ENCODE measurements around the gene CELA2A.
"Not testable (repeated sequence)": the region's sequence is repeated elsewhere in the genome, so short reads cannot be mapped to it uniquely, and the experiment has no call there.

The CELA2A gene

DNA sequence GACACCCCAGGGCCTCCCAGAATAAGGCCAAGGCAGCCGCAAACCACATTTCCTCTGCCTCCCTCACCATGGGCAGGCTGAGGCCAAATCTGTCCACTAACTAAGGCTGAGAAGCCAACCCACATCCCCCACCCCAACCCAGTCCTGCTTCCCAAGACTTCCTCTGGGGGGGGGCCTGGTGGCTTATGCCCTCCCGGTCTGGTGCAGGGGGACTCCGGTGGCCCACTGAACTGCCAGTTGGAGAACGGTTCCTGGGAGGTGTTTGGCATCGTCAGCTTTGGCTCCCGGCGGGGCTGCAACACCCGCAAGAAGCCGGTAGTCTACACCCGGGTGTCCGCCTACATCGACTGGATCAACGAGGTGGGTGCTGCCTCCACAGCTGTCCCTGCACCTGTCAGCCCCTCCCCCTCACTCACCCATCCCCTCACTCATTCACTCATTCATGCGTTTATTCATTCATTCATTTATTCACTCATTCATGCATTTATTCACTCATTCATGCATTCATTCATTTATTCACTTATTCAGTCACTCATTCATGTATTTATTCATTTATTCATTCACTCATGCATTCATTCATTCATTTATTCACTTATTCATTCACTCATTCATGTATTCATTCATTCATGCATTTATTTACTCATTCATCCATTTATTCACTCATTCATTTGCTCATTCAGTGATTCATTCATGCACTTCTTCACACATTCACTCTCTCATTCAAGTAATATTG, 11.0 kb upstream of the CELA2A start:
- no peak for DNase-seq

DNA sequence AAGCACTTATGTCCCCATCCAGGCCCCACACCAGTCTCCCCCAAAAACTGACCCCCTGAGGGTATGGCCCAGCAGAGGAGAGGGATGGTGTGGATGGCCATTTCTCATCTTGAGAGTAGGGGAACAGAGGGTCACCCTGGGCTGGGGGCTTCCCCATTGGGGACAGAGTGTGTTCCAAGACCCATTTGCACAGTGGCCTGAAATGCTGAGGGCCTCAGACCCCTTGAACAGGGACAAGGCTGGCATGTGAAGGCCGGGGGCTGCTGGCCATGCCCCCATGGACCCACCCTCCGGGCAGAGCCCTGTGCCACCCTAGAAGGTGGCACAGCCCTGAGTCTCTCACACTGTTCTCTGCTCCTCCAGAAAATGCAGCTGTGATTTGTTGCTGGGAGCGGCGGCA, 10.3 kb upstream of the CELA2A start:
- no peak for DNase-seq

DNA sequence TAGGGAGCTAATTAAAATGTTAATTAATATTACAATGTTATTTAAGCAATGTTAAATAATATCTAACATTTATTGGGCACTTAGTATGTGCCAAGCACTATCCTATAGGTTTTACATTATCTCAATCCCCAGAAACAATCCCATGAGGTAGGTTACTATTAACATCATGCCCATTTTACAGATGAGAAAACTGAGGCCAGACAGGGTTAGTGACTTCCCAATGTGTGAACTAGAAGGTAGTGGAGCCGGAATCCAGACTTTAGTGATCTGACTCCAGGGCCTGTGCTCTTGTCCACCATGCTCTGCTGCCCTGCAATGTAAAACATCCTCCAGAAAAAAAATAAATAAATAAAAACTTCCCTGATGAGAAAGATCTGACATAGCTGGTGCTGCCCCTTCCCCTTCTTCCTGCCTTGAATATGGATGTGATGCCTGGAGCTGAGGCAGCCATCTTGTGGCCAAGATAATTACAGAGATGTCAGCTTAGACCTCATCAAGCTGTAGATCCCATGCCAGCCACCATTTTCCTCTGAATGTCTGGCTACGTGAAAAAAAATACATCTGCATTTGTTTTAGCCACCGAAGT, 7.6 kb upstream of the CELA2A start:
- no peak for DNase-seq

DNA sequence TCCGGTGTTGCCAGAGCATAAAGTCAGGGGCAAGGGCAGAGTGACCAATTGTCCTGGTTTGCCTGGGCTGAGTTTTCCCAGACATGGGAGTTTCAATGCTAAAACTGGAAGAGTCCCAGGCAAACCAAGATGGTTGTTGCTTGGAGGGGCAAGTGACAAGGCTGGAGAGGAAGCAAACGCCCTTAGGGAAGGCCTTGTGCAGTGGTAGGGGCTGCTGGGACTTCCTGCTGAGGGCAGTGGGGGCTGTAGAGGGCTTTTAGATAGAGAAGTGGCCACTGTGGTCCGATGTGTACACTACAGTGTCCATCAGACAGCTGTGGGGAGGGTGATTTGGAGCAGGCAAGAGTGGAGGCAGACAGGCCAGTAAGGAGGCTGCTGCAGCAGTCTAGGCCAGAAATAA, 7.0 kb upstream of the CELA2A start:
- no peak for DNase-seq

DNA sequence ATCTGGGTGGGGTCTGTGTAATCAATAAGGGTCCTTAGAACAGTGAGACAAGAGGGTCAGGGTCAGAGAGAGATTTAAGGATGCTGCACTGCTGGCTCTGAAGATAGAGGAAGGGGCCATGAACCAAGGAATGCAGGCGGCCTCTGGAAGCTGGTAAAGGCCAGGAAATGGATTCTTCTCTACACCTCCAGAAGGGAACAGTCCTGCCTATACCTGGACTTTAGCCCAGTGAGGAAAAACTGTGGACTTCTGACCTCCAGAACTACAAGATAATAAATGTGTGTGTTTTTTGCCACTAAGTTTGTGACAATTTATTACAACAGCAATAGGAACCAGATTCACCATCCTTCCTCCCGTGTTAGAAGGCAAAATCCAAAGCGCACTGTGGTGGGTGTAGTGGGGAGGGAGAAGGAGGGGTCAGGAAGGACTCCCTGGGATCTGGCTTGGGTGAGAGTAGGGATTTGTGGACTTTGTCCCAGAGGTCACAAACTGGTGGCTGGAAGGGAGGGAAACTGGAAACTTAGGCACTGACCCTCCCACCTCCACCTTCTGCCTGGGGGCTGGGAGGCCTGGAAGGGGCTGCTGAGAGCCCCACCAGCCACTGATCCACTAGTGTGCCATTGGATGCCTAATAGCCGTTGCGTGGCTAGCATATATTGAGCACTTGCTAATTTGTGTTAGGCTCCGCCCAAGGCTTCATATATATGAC, 5.4 kb upstream of the CELA2A start:
- no peak for DNase-seq

DNA sequence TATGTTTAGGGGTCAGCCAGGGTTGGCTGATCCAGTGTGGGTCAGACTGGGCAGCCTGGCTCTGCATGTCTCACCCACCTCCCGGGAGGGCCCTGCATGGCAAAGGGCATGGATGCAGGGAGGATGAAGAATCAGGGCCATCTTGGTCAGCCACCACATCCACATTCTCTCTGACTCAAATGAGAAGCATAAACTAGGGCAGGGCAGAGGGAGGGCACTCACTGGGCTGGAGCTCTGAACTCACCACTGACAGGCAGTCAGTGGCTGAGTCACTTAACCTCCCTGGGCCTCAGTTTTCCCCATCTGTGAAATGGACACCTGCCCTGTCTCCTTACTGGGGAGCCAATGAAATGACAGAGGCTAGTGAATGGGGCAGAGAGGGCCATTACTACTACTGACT, 4.3 kb upstream of the CELA2A start:
- no peak for DNase-seq

DNA sequence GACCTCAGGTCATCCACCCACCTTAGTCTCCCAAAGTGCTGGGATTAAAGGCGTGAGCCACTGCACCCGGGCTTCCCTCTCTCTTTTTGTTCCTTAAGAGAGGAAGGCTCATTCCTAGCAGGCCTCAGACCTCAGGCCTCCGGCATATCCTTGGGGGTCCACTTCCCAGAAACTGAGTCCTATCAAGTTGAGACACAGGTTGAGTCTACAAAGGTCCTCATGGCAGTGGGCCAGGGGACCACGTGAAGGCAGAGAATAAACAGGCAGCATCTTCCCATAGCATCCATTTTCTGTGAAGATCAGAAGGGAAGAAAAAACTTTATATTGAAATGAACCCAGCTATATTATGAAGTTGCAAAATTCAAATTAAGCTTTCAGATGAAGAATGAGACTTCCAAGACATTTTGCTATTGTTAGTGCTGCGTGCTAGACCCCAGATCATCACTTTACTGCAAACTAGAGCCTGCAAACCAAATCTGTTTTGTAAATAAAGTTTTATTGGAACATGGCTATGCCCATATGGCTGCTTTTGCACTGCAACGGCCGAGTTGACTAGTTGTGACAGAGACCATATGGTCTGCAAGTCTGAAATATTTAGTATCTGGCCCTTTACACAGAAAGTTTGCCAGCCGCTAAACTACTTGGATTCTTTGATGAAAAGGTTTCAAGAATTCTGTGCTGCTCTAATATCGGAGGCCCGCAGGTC, 3.5 kb upstream of the CELA2A start:
- no peak for DNase-seq

DNA sequence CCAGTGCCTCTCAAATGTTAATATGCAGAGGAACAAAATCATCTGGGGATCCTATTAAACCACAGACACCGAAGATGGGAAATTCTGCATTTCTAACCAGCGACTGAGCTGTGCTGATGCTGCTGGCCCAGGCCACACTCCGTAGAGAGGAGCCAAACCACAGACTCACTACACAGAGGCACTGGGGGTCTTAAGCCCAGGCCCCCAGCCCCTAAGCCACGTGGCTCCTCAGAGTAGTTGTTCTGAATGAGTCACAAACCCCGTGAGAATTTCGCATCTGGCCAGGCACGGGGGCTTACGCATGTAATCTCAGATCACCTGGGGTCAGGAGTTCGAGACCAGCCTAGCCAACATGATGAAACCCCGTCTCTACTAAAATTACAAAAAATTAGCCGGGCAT, 2.8 kb upstream of the CELA2A start:
- no peak for DNase-seq

DNA sequence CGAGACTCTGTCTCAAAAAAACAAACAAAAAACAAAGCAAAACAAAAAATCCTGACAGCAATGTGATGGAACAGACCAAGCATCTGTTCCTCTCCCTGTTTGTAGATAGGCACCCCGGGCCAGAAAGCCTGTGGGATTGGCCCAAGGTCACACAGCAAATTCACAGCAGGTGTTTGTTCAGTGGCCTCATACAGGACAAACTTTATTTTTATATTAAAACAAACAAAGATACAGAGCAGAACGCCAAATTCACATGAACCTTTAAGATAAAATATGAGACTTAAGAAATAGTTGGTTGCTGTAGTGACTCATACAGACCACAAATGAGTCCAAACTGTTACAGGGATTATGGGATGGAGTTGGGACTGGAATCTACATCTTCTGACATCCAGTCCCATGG, 2.3 kb upstream of the CELA2A start:
- DNase-seq = no peak

DNA sequence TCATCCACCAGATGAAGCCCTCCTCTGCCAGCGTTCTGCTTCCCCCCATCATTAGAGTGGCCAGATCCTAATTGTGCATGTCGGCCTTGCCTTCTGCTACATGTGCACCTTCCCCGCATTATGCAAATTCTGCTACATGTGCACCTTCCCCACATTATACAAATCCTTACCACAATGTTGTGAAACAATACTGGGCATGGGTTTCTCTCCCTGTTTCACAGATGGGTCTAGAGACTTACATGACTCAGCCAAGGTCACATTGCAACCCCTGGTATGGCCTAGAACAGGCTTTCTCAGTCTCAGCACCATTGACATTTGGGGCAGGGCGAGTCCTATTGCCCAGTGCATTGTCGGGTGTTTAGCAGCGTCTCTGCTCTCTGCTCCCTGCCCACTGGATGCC, 1.0 kb upstream of the CELA2A start:
- DNase-seq = no peak

DNA sequence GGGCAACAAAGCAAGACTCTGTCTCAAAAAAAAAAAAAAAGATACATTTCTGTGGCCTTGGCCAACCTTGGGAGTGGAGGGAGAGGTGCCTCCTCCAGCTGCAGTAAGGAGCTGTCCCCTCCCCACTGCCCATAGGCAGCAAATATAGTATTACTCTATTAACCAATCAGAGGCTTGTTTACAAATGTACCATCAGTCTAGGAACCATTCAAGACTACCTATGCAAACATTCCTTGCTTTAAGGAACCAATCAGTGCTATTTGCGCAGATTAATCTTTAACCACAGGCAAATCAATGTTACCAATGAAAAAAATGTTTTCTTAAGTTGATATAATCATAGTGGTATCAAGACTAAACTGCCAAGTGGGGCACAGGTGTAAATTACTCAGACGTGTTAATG, 1.1 kb downstream of the CELA2A start:
- no peak for DNase-seq

DNA sequence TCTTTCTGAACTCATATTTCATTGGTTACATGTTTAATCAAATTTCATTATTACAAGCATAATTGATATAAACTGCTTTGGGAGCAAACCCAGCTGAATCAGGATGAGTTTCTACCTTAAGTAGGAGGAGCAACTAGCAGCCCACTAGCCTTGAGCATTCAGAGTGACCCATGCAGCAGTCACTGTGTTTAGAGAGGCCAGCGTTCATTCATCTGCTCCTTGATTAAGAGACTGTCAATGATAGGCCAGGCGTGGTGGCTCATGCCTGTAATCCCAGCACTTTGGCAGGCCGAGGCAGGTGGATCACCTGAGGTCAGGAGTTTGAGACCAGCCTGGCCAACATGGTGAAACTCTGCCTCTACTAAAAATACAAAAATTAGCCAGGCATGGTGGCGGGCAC, 1.9 kb downstream of the CELA2A start:
- not testable (repeated sequence) for DNase-seq

DNA sequence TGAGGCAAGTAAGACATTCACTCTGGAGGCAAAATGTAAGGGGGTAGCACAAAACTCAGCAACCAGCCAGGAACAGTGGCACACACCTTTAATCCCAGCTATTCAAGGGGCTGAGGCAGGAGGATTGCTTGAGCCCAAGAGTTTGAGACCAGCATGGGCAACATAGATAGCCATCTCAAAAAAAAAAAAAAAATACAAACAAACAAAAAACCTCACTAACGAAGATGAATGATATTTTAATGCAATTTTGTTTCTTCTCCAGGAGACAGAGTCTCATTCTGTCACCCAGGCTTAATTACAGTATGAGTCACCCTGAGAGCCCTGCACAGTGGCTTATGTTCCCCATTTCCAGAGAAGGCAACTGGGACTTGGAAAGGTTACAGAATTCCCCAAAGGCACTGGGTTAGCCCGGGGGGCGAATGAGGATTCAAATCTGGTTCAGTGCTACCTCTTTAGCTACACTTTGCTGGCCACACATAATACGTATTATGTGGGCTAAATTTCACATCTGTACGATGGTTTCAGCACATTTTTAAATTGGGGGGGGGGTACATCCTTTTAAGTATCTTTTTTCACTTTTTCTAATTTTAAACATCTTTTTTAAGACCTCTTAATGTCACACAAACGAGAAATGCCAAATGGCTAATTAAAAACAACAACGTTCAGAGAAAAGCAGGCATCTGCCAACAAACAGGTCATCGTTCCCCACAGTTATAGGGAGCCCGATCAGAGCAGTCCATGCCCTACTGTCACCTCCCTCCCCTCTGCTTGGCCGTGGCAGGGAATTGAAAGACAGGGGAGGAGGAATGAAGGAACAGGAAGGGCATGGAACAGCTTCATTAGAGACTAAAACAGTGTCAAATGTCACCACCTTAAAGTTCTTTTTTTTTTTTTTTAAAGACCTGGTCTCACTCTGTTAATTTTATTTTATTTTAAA, 3.5 kb downstream of the CELA2A start:
- no peak for DNase-seq

DNA sequence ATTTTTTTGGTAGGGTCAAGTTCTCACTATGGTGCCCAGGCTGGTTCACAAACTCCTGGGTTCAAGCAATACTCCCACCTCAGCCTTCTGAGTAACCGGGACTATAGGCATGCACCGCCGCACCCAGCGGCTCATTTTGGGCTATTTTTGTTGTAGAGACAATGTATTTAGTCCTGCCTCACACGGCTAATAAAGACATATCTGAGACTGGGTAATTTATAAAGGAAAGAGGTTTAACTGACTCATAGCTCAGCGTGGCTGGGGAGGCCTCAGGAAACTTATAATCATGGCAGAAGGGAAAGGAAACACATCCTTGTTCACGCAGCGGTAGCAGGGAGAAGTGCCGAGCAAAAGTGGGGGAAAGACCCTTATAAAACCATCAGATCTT, 4.2 kb downstream of the CELA2A start:
- DNase-seq = no peak

DNA sequence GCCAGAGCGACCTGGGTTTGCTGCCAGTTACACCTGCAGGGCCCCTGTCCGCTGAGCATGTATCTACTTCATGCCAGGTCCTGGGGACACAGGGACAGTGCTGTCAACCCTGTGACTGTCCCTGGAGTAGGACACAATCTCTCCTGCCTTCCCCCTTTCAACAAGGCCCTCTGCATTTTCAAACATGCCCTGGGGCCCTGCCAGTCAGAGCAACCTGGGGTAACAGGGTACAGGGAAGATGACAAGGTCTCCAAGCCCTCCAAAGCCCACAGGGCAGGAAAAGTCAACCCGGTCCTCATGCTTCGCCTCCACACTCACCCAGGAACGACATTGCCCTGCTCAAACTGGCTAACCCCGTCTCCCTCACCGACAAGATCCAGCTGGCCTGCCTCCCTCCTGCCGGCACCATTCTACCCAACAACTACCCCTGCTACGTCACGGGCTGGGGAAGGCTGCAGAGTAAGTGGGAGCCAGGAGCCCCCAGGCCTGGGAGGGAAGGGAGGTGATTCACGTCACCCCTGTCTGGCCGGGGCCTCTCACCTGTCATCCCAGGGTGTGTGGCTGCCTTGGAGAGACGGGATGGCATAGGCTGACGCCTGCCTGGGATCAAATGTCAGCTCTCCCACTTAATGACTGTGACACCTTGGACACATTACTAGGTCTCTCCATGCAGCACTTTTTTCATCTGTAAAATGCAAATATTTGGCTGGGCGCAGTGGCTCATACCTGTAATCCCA, 6.7 kb downstream of the CELA2A start:
- not testable (repeated sequence) for DNase-seq

DNA sequence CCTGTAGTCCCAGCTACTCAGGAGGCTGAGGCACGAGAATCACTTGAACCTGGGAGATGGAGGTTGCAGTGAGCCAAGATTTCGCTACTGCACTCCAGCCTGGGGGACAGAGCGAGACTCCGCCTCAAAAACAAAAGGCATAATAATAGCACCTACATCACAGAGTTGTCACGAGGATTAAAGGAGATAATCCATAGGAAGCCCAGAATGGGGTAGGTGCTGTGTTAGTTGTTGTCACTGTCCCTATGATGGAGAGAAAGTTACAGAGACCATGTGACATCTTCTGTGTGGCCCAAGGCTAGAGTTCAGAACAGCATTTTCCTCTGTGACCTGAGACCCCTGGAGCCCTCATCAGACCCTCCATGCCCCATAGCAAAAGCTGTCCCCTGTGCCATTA, 7.4 kb downstream of the CELA2A start:
- DNase-seq = not testable (repeated sequence)

DNA sequence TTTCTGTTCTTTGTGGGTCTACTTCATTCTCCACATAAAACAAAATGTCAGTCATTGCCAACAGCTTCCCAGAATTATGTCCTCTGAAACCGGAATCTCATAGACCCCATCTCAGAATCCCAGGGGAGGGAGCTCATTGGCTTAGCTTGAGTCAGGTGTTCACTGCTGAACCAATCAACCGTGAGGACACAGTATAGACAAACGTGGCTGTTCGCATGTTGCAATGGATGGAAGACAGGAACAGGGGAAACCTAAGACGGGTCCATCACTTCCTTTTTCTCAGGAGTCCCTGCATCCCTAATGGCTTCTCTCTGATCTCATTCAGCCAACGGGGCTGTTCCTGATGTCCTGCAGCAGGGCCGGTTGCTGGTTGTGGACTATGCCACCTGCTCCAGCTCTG, 9.1 kb downstream of the CELA2A start:
- no peak for DNase-seq

DNA sequence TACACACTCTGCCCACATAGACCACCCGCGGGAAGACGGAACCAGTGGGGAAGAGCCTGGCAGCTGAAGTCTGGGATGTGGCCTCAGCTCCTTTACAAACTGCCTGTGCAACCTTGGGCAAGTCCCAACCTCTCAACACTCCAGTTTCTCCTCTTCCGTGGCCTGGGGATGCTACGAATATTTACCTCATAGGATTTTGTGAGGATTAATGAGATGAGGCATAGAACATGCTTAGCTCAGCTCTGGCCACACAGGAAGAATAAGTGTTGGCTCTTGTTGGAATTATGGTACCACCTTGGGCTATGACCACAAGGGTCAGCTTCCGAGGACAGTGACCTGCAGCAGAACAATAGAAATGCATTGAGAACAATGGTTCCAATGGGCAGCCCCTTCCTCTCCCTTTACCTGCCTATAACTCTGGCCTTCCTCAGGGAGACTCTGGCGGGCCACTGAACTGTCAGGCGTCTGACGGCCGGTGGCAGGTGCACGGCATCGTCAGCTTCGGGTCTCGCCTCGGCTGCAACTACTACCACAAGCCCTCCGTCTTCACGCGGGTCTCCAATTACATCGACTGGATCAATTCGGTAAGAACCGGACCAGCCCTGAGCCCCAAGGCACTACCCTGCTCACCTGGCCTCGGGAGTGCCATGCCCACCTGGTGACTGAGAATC, 10.6 kb downstream of the CELA2A start:
- not testable (repeated sequence) for DNase-seq

DNA sequence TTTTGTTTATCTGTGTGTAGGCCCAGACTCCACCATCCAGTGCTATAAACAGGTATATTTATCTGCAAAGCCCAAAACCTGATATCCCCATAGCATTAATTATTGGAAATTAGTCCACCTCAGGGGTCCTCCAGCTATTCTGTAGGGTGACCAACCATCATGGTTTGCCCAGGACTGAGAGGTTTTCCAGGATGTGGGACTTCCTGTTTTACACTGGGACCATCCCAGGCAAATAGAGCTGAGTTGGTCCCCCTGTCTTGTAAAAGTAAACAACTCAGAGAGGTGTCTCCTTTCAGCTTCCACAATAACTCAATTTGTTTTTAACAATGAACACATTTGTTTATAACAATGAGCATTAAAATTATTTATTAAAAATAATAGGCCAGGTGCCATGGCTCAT, 11.6 kb downstream of the CELA2A start:
- no peak for DNase-seq

DNA sequence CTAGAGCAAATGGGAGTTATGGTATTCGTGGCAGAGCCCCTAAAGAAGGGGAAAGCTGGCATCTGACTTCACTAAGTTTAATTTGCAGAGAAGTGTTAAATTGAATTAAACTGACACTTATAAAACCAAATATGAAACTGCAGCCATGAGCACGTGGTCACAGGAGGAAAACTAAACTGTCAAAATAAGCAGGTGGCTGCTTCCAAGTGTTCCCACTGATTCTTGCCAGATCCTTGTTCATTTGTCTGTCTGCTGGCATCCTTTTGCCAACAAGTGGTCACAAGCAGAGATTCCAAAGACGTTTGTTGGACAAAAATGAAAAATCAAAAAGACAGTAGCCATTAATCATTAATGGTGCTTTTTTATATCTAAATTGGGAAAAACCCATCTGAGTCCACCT, 12.8 kb downstream of the CELA2A start:
- DNase-seq = no peak

DNA sequence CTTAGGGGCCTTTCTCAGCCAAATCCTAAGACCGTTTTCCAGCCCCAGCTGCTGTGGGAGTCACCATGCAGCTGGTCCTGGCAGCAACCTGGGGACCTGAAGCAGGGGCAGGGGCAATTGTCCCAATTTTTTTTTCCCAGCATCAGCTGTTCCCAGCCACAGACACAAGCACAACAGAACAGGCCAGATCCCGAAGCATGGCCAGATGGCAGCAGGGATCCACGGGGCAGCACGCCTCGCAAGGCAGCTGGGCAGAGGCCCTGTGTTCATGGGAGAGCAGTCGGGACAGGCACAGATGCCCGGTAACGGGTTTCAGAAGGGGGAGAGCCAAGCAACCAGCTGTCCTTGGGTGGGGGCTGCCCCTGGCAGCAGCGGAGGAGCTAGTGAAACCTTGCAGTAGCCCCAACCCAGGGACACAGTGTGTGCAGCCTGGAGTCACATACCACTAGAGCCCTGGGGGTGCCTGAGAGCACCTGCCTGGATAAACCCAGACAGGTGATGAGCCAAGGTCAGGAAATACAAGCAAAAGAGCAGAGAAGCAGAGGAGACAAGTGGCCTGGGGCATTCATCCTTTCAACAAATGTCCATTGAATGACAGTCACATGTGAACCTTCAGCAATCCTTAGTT, 13.4 kb downstream of the CELA2A start:
- DNase-seq = peak; percentile 46

All from retina (tissue), 1 donor.